NT2/D1 (cell line): ENCODE measurements around the gene ELOVL2.
"Not testable (repeated sequence)": the region's sequence is repeated elsewhere in the genome, so short reads cannot be mapped to it uniquely, and the experiment has no call there.

ENCODE experiments used
- DNase-seq: peaks from one replicate; pipeline ENCODE4 v3.0.0-alpha.2; 2011; ENCODE audit warnings: low read depth, low spot score
- H3K27me3 ChIP-seq: 2 replicates; pipeline ENCODE4 v1.6.0; 2011; ENCODE audit warnings: mild to moderate bottlenecking; ENCODE audit not compliant: insufficient read length, insufficient read depth
- H3K36me3 ChIP-seq: 2 replicates; pipeline ENCODE4 v1.6.1; 2011; ENCODE audit warnings: mild to moderate bottlenecking, low read length, mixed read lengths; ENCODE audit not compliant: insufficient read depth, insufficient read length
- H3K4me1 ChIP-seq: 2 replicates; pipeline ENCODE4 v1.5.1; 2011; ENCODE audit not compliant: insufficient read depth, insufficient read length
- H3K4me3 ChIP-seq: 2 replicates; pipeline ENCODE4 v1.5.1; 2011; ENCODE audit warnings: low read depth; ENCODE audit not compliant: insufficient read length
- H3K9ac ChIP-seq: 2 replicates; pipeline ENCODE4 v1.6.0; 2011; ENCODE audit warnings: low read depth; ENCODE audit not compliant: insufficient read length
- H3K9me3 ChIP-seq: 2 replicates; pipeline ENCODE4 v1.5.1; 2011; ENCODE audit warnings: mild to moderate bottlenecking, low read length; ENCODE audit not compliant: insufficient read depth
- SUZ12 ChIP-seq: IDR thresholded peaks from 2 replicates; pipeline ENCODE4 v1.6.1; 2011; ENCODE audit not compliant: insufficient read length, insufficient read depth; ENCODE audit errors: extremely low read depth
- YY1 ChIP-seq: IDR thresholded peaks from 2 replicates; pipeline ENCODE4 v1.6.1; 2011; ENCODE audit not compliant: insufficient read length, insufficient read depth
- ZNF274 ChIP-seq: IDR thresholded peaks from 2 replicates; pipeline ENCODE4 v1.6.1; 2011; ENCODE audit warnings: mild to moderate bottlenecking, low read depth, low read length

Gene ELOVL2

GRCh38 chr6:11043961-11044711, at the start of gene ELOVL2:
Gene ELOVL2, minus strand, starts transcription at chr6:11044305. Its CDS starts 75 bp downstream, at chr6:11044230.
- peak within 1 kb of the TSS; percentile 76 for H3K9ac ChIP-seq
- peaks cover 11% of the 10 kb centered on the region; the same call in 1 of the 2 replicates for H3K9me3 ChIP-seq
- DNase-seq, result no peak
- H3K4me3 ChIP-seq, result peak within 1 kb of the TSS; percentile 60
- H3K36me3 ChIP-seq, result no peaks in the 10 kb centered on the region
- H3K27me3 ChIP-seq, result peaks cover 30% of the 10 kb centered on the region
- TF ChIP-seq SUZ12, result peak; percentile 47
- no peak for TF ChIP-seq ZNF274
- no peaks in the 10 kb centered on the region for H3K4me1 ChIP-seq

- no peak for DNase-seq
- no peaks in the 10 kb centered on the region for H3K27me3 ChIP-seq
- H3K9me3 ChIP-seq, result no peaks in the 10 kb centered on the region
- peak overlapping the region; percentile 81 for H3K4me3 ChIP-seq
- H3K4me1 ChIP-seq, result no peaks in the 10 kb centered on the region
- TF ChIP-seq YY1 (no peak), SUZ12 (no peak), ZNF274 (no peak)
- H3K9ac ChIP-seq, result peak overlapping the region; percentile 77
- peaks cover 4% of the 10 kb centered on the region for H3K36me3 ChIP-seq
Measured at GRCh38 chr6:11093376-11093625, 49.2 kb upstream of the ELOVL2 start.

- H3K9me3 ChIP-seq, result no peaks in the 10 kb centered on the region
- no peak for TF ChIP-seq YY1
- TF ChIP-seq SUZ12, result no peak
- no peak for TF ChIP-seq ZNF274
- no peaks in the 10 kb centered on the region for H3K27me3 ChIP-seq
- H3K4me1 ChIP-seq, result no peaks in the 10 kb centered on the region
- H3K9ac ChIP-seq, result peak overlapping the region; percentile 77
- peak overlapping the region; percentile 81 for H3K4me3 ChIP-seq
- H3K36me3 ChIP-seq, result peaks cover under 1% of the 10 kb centered on the region
- DNase-seq, result no peak
Measured at GRCh38 chr6:11092668-11093375, 48.7 kb upstream of the ELOVL2 start.

- not testable (repeated sequence) for H3K4me1 ChIP-seq
Measured at GRCh38 chr6:11091141-11091540, 47.0 kb upstream of the ELOVL2 start.

GRCh38 chr6:11089695-11090094, 45.6 kb upstream of the ELOVL2 start:
- Histone ChIP-seq H3K27me3 (no peaks in the 10 kb centered on the region), H3K9ac (no peak overlapping the region), H3K36me3 (no peaks in the 10 kb centered on the region), H3K4me1 (no peaks in the 10 kb centered on the region), H3K4me3 (no peak overlapping the region), H3K9me3 (no peaks in the 10 kb centered on the region; the same call in 1 of the 2 replicates)
- TF ChIP-seq YY1 (no peak), SUZ12 (no peak), ZNF274 (no peak)
- no peak for DNase-seq

More at GRCh38 chr6:11091141-11091540, 47.0 kb upstream of the ELOVL2 start:
- H3K36me3 ChIP-seq, H3K4me3 ChIP-seq, H3K9ac ChIP-seq, H3K27me3 ChIP-seq, DNase-seq, H3K9me3 ChIP-seq: not testable (repeated sequence)

GRCh38 chr6:11087141-11087812, 43.2 kb upstream of the ELOVL2 start:
- not testable (repeated sequence) for H3K9ac ChIP-seq, H3K27me3 ChIP-seq, H3K36me3 ChIP-seq, H3K4me1 ChIP-seq, DNase-seq, H3K4me3 ChIP-seq, H3K9me3 ChIP-seq

GRCh38 chr6:11085758-11086435, 41.8 kb upstream of the ELOVL2 start:
- DNase-seq, result no peak
- no peaks in the 10 kb centered on the region for H3K4me1 ChIP-seq
- H3K4me3 ChIP-seq, result no peak overlapping the region
- no peak overlapping the region for H3K9ac ChIP-seq
- no peak for TF ChIP-seq ZNF274
- TF ChIP-seq SUZ12, result no peak
- no peak for TF ChIP-seq YY1
- H3K27me3 ChIP-seq, result no peaks in the 10 kb centered on the region
- no peaks in the 10 kb centered on the region for H3K36me3 ChIP-seq
- no peaks in the 10 kb centered on the region; the same call in 1 of the 2 replicates for H3K9me3 ChIP-seq
